UCSD-AML1 (cell line): Measurements from ENCODE around the gene STK33.

ENCODE experiments used
- DNase-seq: peaks from one replicate; lab custom pipeline; 2025; ENCODE audit not compliant: unreplicated experiment; lab: John Stamatoyannopoulos, UW

STK33 gene

DNA sequence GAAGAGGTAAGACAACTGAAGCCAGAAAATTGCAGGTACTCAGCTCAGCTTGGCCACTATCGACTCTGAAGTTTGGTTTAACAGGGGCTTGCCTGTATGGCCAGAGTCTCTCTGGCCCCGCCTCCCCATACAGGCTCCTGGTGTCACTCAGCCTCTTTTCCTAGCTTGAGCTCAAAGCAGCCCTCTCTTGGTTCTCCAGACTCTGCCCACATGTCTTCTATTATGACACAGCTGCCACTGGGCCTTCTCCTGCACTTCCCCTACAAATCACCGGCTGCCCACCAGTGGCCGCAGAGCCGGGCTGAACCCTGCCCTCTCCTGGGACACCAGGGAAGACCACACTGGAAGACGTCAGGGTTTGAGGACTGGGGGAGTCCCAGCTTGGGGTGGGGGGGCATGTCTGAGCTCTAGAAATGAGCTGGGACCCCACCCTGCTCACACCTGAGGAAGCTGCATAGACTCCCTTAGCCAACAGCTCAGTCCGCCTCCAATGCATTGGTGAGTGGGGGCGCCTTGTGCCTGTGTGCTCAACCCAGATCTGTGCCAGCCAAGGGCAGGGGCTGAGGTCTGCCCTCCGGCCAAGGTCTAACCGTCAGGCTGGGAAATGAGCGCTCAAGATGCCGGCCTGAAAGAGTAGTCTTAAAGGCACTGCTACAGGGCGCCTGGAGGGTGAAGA, 236.0 kb downstream of the STK33 start:
- DNase-seq = no peak

DNA sequence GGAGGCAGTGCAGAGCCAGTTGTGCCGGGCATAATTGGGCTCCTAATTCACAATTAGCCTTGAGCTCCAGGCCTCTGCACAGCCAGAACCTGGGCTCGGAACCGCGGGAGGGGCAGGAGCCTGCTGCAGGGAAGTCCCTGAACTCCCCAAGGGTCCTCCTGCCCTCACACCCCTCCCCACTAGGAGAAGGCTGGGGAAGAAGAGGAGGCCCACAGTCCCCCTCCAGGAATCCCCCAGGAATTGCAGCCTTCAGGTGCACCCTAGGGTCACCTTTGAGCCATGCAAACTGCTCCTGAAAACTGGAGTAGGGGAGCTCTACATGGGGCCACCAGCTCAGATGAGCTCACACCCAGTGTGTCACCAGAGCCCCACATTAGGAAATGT, 236.5 kb downstream of the STK33 start:
- no peak for DNase-seq

DNA sequence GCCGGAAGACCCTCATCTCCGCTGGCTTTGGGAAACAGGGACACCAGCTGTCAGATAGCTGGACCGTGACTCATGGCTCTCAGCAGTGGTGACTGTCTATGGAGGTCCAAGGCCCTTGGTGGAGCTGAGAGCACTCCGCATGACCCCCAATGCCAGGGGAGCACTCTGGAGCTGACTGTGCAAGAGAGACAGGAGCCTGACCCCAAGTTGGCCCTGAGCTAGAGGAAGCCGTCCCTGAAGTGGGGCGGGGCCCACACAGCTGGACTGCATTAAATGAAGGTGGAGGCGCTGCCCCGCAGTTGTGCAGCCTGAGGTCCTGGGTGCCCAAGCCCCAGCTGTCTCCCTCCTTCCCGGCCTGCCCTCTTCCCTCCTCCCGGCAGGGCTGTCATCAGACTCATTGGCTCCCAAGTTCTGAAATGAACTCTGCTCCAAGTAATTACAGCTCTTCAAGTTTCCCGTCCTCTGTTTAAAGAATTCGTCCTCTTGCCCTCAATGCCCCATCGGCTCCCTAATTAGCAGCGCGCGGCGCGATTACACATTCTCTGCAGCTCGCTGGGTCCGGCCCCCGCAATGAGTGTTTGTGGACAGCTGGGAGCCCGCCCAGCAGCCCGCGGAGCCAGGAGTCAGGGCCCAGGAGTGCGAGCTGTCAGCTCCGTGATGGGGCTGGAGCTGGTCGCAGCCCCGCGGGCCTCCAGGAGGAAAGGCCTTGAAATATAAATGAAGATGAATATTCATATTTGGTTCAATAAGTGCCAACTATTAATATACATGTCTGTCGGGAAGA, 237.1 kb downstream of the STK33 start:
- DNase-seq = no peak

DNA sequence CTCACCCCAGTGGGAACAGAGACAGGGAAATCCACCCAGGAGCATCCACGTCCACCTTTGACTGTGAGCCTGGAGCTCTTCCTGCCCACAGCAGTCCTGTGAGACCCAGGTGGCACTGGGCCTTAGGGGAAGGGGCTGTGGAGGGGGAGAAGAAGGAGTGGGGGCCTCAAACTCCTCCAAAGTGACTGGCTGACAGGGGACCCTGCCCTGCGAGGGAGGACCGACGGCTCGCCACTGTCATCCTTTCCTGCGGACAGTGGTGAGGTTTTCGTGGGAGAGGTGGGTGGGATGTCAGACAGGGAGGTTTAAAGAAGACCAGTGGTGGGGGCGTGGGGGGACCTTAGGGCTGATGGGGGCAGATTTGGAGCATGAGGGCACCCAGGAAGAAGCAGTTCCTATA, 237.8 kb downstream of the STK33 start:
- DNase-seq = no peak

DNA sequence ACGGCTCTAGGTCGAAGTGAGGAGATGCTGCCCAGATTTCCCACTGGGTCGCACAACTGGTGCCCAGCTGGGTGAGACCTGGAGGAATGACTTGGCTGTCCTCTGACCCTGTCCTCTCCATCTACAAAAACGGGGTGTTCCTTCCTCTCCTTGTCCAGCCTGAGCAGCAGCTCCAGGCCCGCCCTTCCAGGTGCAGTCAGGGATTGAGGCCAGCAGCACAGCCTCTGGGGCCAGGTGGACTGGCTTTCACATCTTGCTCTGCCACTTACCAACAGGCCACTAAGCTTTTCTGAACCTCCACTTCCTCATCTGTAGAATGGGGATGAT, 238.6 kb downstream of the STK33 start:
- no peak for DNase-seq

DNA sequence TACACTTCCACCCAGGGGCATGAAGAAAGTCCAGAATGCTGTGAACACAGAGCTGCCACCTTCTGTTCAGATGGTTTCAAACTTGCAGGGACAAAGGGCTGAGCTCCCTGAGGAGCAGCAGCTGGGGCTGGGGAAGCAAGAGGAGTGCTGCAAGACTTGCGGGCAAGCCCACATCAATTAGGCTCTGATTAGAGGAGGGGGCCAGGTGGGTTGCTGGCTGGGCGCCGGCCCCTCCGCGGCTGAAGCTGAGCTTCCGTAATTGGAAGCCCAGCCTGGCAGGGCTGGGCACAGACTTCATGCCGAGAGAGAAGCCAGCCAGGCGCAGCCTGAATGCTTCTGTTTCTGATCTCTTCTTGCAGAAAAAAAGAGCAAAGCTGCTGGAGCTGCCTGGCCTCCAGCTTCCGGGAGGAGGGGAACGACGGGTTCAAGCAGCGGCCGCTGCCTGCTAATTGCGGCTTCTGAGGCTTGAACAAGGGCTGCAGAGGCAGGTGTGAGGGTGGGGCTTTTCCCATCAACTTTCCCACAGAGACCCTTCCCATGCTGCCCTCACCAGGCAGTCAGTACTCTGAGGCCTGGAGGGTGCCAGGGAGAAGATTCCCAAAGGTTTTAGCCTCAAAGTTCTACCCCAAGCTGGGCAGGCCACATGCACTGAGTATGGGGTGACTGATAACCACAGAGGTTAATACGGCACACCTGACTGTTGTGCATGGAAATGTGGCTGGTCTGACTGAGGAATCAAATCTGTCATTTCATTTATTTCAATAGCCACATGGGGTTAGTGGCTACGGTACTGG, 239.2 kb downstream of the STK33 start:
- DNase-seq = no peak

DNA sequence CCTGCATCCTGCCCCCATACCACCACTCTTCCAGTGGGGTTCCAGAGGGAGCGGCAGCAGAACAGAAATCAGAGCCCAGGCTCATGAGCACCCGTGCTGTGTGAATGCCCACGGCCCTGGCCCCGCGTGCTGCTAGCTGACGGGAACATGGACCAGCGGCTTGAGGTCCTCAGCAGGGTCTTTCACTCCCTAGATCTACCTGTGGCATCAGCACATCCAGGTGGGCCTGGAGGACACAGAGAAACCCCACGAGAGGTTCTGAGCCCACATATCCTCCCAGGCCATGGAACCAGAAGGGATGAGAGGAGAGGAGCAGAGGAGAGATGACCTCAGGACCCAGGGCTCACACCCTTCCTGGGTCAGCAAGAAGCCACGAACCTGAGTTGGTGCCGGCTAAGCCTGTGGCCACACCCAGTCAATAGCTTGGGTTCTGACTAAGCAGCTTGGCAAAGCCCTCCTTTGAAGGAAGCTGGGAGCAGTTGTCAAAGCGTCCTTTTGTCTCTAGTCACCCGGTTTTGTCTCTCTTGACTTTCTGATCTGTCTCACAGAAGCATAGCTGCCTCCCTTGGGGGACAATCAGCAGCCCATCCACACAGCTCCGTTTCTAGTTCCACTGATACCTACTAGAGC, 241.0 kb downstream of the STK33 start:
- no peak for DNase-seq

DNA sequence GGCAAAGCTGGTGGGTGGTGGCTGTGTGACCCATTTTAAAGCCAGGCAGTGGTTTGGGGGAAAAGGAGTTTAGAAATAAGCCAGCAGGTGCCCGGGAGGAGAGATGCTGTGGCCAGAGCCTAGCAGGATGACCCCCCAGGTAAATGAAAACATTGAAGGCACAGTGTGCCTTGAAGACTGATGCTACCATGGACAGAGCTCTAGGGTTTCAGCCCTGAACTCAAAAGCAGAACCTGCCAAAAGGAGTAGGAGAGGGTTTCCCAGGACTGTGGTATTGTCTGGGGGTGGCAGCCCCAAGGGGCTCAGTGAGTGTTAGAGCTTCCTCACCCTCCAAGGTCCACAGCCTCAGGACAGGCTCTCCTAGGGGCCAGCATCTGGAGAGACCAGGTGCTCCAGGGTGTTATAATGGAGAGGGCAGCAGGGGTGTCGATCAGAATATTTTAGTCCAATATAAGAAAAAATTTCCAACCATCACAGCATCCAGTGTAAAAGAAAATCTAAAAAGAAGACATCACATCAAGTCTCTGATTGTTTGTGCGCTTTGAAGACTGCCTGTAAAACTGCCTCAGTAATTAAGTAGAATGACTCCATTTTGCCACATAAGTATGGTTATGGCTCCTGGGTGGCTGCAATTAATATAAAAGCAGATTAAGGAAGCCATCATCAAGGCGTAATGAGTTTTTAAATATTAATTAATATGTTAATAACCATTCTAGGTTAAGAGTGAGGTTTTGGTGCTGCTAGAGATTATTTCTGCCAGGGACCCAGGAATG, 241.7 kb downstream of the STK33 start:
- no peak for DNase-seq

DNA sequence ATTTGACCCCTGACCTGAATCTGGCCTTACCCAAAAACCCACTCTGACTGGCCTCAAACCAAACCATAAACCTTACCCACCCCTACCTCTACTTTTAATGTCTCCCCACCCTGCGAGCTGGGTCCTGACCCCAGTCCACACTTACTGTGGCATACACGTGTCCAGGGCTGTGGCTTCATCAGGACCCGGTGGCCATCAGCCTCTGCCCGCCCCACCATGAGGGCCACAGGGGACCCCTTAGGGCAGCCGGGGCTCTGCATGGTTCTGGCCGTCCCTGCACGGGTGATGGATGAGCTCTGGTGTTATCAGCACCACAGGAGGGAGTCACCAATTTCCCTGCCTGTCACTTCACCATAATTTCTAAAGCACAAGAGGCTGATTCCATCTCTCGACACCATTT, 242.8 kb downstream of the STK33 start:
- DNase-seq = no peak

DNA sequence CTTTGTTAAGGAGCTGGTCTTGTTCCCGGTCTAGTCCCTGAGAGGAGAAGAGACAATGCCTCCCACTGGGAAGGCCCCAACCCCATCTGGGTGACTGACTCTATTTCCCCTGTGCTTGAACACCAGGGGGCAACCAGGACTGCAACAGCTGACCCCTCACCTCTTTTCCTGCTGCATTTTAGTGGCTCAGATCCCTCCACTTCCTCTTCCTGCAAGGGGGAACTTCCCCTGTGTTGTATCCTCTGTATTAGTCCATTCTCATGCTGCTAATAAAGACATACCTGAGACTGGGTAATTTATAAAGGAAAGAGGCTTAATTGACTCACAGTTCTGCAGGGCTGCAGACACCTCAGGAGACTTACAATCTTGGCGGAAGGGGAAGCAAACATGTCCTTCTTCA, 246.1 kb downstream of the STK33 start:
- DNase-seq = no peak

DNA sequence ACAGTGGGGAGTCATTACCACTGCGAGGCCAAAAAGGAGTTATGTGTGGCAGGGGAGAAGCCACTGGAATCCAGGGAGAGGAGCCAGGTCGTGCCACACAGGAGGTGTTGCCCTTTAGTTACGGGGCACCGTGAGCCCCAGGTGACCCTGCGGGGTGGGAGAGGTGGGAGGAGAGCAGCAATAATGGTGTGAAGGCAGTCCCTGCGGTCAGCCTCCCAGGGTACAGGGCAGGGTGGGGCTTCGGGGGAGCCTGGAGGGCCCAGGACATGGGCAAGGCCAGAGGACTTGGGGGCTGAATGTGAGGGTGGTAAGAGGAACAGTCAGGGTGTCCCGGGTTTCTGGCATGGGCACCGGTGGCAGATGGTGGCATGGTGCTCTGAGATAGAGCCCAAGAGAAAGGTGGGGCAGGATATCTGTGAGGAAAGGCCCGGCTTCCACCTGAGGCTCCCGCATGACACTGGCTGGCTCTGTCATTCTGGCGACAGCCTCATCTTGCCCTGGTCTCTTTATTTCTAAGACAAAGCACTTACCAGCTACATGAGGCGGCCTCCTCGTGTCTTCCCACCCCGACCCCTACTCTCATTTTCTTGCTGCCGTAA, 247.8 kb downstream of the STK33 start:
- no peak for DNase-seq

DNA sequence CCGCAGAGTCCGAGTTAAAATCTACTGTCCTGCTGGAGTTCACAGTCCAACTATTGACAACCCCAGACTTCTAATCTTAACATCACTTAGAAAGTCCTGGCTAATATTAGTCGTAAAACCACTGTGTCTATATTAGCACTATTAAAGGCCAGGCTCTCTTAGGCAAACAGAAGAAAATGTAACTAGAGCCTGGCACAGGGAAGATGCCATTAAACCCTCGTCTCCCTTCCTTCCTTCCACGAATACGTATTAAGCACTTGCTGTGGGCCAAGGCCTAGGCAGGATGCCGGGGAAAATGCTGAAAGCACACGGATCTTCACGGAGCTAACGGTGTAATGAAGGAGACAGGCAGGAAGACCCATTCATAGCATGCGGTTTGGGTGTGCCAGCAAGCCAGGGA, 248.8 kb downstream of the STK33 start:
- no peak for DNase-seq

DNA sequence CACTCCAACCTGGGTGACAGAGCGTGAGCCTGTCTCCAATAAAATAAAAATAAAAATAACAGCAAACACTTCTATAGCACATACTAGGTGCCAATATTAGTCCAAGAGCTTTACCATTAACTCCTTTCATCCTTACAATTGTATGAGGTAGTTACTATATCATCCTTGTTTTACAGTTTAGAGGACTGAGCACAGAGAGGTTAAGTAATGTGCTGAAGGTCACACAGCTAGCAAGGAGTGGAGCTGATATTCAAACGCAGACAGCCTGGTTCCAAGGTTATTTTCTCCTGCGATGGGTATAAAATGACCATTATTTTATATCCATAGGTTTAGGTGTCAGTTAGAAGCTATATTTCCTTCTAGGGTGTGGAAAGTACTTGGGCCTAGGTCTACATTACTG, 249.7 kb downstream of the STK33 start:
- no peak for DNase-seq

DNA sequence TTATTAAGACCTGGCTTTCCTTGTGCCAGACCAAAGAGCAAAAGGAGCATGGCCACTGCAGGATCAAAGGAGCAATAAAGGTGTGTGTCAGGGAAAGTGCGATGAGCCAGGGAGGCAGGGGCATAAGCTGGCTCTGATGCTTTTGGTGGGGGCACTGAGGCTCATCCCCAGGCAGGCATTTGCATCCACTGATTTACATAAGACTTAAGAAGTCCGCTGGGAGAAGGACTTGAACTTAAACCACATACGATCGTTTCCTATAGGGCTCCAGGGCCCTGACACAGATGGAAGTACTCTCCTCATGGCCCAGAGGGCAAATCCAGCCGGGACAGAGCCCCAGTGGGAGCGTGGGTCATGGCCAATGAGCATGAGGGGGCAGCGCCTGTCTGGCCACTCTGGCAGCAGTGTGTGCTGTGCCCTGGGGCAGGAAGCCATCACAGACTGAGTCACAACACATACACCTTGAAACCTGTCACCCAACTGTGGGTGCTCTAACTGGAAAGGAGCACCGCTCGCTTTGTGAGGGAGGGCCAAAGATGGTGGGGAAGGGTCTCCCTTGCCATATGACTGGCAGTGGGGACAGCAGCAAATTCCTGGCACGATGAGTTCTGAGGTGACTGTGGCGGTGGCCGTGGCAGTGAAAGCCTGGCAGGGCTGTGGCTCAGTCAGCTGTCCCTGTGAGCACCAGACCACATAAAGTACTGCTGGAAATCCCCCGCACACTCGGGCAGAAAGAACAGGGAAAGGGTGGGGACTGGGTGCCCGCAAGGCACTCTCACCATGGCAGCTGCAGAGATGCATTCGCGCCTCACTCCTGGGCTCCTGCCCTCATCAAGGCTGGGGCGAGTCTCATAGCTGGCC, 251.0 kb downstream of the STK33 start:
- no peak for DNase-seq

DNA sequence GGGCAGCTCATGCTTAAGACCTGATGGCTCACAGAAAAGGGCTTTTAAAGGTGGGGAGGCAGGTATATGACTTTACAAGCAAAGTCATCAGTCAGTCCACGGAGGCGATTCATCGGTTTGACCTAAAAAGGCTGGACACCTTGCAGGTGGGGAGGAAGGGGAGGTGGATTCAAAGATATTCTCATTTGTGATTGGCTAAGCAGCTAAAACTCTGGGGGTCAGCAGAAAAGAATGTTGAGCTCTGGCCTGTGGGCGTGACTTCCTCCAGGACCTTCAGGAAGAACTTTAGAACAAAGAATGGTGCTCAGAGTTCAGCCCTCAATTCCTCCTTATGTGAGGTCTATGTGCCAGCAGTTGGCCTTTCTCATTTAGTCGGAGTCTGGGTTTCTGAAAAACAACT, 252.0 kb downstream of the STK33 start:
- DNase-seq = no peak
